M059J (cell line): ENCODE measurements around the gene PSMD3. TPM values are rescaled to one million over a fixed set of nuclear protein-coding genes. Genes with fewer than 3 reads are reported as not detected.
A peak's percentile ranks its signal among the peaks of the same experiment; 100 is the strongest.

ENCODE experiments used
- DNase-seq: peaks from one replicate; pipeline ENCODE4 v3.0.0-alpha.2; 2012; ENCODE audit warnings: low read depth
- total RNA-seq: library from RNA; depleted of rRNA; stranded (reverse); fragments of >200 nt; shearing (Covaris generic); gene quantifications from 2 replicates; pipeline ENCODE4 v1.2.3, GENCODE V29; 2014

PSMD3 gene
- total RNA-seq, 1 experiment from 2014 or later: 170 TPM

DNA sequence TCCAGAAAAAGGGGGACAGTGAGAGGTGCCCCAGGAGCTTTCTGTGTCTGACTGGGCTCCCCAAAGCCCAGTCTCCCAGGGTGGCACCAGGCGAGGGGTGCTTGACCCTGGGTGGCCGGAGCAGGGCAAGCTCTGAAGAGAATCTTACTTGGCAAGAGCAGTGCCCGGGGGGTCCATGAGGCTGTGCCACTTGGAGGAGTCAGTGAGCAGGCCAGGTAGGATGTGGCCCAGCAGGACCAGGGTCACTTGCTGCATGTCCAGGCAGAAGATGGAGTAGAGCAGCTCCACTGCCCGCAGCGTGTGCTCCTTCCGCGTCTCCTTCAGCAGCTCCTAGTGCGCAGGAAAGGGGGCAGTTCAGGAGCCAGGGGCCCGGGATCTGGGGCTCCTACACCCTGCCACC lies 41.9 kb downstream of the PSMD3 start:
- no peak for DNase-seq

DNA sequence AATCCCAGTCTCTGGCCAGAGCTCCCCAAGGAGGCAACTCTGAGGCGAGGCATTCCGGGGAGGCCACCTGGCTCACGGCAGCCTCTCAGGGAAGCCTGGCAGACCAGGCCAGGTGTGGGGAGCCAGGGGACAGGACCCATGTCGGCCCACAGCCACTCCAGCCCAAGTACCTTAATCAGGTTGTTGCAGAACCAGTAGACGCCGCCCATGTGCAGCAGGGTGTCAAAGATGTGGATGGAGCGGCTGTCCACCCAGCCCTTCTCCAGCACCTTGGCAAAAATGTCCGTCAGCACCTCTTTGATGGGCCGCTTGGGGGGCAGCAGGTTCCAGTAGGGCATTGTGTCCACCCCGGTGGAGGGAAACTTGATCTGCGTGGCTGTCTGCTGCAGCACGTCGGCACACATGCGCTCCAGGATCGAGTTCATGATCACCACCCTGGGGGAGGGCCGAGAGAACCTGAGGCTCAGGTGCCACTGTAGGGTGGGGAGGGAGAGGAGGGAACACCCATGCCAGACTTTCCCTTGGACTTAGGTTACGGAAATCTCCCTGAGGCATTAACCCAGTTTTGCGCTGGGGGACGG lies 42.4 kb downstream of the PSMD3 start:
- no peak for DNase-seq

DNA sequence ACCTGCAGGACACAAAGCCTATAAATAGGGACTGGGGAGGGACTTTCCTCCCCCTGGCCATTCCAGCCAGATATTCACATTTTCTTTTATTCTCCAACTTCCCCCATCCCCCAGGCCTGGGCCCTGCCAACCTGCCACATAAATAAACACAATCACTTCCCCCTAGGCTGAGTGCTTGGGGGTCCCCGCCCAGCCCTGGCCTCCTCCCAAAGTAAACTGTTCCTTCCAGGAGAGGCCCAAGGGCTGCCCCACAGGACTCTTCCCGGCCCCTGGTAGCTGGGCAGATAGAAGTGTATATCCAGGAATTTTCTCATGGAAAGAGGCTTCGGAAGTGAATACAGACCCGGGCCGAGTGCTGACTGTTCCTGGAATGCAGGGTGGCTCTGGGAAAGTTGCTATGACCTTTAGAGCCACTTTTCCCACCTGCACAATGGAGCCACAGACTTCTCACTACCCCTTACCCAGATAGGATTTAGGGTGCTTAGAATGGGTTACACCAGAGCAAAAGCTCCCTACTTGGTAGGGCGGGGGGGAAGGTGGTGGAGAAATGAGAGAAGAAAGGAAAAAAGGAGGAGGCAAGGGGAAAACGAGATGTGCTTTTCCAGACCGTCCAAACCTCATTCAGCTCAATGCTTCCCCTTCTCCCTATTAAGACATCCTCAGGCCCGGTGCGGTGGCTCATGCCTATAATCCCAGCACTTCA lies 43.1 kb downstream of the PSMD3 start:
- peak; percentile 56 for DNase-seq

DNA sequence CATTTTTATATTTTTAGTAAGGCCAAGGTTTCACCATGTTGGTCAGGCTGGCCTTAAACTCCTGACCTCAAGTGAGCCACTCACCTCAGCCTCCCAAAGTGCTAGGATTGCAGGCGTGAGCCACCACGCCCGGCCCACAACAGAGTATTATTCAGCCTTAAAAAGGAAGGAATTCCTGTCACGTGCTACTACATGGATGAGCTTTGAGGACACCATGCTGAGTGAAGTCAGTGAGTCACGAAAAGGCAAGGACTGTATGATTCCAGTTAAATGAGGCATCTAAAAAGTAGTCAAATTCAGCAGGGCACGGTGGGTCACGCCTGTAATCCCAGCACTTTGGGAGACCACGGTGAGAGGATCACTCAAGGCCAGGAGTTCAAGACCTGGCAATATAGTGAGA lies 44.3 kb downstream of the PSMD3 start:
- no peak for DNase-seq

DNA sequence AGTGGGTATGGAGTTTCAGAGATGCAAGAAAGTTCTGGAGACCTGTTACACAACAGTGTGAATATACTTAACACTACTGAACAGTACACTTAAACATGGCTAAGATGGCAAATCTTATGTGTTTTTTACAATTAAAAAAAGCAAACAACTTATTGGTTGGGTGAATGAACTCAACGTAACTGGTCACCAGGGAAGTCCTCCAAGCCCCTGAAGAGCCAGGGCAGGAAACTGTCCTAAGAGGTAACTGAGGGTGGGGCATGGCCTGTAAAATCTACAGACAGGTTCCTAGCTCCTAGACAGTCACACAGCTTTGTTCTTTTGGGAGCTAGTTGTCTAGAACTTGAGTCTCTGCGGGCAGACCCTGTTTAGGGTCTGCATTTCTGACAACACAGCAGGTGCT lies 45.0 kb downstream of the PSMD3 start:
- no peak for DNase-seq

DNA sequence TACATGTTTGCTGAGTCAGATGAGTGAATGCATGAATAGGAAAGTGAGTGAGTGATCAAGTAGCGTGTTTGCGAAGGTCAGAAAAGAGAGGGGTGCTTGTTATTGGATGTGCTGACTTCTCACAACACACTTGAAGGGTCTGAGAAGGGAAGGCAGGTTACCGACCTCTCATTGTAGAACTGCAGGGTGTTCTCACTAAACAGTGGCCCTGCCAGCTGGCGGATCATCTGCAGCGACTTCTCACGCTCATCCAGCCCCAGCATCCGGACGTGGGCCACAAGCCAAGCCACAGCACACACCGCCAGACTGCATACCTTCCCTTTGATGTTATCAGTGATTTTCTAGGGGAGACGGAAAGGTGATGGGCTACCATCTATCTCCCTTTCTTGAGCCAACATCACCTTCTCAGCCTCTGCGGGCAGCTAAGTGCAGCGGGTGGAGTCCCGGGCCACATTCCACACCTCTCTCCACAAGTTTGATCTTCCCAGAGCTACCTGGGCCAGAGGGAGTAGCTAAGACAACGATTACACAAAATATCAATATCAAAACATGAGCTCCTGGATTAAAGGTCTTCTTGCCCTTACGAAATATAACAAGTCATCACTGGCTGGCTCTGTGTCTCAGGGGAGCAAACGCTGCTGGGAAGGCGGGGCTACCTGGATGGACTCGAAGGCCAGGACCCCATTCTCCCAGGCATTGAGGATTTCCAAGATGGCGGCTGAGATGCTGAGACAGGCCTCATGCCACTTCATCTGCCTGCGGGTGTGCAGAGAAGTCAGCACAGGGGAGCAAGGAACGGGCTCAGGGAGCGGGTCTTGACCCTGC lies 45.6 kb downstream of the PSMD3 start:
- peak; percentile 75 for DNase-seq

DNA sequence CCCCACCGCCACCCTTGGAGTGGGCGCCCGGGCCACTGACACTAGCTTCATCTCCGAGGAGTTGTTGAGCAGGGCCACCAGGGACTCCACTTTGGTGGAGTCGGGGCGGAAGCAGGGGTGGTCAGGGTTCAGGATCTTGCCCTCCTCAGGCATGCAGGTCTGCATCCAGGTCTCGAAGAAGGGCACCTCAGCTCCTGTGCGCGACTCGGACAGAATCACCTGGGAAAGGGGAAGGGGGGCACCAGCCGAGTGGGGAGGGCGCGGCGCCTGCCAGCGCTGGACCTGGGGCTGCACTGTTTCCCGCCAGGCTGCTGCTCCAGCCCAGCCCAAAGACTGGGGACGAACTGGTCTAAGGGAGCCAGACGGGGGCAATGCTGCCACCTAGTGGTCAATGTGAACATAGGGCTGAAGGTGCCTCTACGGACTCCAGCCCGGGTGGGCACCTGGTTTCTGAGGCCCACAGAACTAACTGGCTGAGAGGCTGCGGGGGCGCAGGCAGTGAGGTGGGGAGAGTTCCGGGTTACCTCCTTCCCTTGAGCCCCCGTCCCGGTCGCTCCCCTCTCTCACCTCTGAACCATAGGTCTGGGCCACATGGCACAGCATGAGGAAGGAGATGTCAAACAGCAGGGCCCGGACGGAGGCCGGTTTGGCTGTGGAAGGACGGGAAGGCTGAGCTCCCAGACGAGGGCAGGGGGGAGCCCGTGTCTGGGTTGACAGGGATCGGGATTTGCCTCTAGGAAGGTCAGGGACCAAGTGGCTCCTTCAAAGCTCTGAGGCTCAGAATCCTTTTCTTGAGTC lies 46.4 kb downstream of the PSMD3 start:
- DNase-seq: peak; percentile 83

DNA sequence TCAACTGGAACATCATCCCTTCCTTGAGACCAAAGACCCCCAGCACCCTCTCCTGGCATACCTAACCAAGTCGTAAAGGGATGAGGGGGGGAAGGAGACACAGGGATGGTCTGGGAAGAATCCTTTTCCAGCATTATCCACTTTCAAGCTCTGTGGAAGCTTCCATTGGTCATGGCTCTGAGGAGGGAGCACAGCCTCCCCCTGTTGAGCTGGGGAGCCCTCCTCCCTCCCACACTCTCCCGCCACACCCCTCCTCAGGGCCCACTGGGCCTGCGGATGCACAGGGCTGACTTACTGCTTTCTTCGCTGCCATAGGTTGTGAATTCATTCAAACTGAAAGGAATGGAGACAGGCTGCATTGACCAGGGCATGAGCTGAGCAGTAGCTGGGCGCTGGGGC lies 47.0 kb downstream of the PSMD3 start:
- no peak for DNase-seq

DNA sequence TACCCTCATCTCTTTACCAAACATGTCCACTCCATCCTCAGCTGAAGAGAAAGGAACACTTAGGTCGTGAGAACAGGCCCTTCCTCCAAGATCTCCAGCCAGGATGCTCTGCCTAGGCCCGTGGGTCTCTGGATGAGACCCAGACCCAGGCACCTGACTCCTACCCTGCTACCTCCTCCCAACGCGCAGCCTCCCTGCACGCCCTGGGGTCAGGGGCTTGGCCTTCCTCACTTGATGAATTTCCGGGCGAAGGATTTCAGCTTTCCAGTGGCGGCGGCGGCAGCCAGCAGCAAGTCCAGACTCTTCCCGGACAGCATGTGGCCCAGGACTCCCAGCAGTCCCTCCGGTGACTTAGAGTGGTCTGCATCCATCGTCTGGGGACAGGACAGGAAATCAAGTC lies 48.0 kb downstream of the PSMD3 start:
- DNase-seq: no peak

DNA sequence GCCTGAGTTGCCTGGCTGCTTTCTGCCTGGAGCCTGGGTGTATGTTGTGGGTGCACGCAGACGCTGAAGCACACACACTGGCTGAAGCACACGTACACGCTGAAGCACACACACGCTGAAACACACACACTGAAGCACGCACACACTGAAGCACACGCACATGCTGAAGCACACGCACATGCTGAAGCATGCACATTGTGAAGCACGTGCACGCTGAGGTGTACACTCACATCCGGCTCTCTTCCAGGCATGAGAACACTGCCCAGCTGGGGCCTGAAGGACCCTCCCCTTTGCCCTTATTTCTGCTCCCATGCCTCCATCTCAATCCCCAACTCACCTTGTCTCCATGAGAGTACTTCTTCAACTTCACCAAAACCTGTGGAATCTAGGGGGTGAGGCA lies 51.1 kb downstream of the PSMD3 start:
- DNase-seq: no peak

DNA sequence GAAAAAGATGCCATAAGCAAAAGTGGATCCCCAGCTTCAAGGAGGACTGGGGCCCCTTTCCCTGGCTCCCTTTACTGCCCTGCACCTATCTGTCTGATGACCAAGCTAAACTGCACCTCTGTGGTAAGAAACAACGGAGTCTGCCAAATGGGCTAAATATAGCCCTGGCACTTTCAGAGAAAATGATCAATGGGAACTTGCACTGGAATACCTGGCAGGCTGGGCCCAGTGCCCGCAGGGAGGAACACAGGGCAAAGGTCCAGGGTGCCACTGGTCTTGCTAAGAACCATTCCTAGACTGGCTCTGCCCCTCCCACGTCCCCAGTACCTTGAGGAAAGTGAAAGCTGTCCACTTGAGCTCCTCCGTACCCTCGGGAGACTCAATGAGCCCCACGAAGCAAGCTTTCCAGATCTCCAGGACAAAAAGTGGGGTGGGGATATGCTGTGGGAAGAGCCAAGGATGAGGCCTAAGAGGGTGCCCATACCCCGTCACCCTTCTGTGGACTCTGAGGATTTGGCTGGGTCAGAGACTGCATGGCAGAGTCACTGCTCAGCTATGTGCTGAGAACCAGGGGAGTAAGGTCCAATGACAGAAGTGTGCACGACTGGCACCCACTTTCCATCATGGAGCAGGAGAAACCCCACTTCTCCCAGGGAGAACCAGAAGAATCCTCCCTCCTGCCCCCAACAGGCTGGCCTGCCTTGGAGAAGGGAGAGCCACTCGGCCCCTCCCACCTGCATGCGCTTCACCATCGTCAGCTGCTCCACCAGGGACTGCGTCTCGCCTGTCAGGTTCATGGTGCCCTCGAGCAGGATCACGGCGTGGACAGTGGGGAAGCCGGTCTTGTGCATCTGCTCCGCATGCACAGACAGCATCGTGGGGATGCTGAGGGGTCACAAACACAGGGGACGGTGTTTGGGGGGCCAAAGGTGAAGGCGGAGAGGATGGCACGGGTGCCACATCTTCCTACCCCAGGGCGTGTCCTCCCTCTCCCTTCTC lies 52.0 kb downstream of the PSMD3 start:
- no peak for DNase-seq

DNA sequence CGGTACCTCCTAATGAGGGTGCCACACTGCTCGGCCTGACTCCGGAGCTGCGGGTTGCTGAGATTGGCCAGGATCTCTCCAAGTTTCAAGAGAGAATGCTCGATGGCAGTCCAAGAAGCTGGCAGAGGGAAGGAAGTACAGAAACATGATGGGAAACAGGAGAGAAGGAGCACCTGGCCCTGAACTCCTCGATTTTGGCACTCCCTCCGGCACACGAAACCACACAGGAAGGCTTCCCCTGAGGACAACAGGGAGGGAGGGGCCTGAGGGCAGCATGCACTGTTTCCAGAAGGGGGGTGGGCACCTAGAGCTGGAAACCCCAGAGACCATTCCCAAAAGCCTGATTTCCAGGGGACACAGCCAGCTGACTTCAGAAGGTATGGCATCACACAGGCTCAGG lies 52.7 kb downstream of the PSMD3 start:
- no peak for DNase-seq

DNA sequence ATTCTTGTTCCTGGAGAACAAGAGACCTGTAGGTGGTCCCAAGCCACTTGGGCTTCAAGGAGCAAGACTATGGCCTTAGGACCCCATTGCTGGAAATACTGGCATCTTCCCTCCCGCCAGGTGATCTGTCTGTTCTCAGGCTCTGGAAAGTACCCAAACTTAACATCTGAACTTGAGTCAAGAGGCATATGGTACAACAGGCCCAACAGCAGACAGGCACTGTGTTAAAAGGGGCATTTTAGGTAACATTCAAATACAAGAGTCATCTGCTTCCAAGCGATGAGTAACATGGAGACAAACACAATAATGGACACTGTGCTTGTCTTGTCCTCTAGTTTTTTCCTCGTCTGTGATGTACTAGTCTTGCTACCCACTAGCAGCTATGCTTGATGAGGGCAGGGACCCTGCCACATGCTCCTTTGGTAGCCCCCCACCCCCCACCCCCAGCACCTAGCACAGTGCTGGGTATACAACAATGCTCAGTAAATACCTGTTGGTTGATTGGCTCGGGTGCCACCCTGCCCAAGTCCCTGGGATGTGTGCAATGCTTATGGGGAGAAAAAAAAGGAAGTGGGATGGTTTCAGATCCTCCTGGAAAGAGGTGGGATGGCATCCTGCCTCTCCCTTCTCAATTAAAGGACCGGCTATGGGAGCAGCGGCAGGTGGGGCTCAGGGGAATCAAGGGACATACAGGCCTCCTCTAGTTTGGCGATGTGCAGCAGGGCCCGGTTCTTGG lies 54.0 kb downstream of the PSMD3 start:
- DNase-seq: no peak

DNA sequence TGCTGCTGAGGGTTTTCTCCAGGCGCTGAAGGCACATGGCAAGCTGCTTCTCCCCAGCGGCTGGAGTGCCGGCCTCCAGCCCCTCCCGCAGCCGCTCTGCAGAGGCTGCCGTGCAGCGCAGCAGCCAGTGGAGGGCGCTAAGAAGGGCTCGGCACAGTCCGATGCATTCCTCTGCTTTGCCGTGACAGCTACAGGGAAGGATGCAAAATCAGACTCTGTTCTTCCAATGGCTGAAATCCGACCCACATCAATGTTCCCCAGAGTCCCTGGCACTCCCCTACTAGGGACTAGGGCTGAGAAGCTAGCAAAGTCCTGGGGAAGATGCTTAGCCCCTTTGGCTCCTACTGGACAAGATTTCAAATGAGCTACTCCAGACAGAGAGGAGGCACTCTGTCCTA lies 54.6 kb downstream of the PSMD3 start:
- no peak for DNase-seq

DNA sequence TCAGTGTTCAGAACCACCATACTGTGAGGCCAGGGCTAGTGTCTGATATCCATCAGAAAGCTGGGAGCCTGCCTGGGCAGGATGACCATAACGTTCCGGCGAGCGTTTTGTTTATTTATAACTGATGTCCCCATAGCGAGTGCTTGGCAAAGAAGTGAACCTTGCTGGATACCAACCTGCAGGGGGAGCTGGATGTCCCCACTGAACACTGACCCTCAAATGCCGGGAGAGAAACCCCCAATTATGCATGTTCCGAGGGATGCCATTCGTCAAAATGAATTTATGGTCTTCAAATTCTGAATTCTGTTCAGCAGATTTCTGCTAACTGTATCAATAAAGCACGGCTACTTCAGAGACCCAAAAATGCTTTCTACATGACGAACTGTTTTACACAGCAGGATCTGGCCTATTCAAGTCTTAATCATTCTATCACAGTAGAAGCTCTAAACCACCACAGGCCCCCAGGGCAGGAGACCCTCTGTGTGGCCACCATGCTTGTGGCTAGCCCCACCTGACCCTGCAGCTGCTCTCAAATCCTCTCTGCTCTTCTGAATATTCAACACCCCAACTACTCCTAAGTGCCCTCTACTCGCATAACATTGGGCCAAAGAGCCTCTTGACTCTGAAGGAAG lies 58.4 kb downstream of the PSMD3 start:
- peak; percentile 78 for DNase-seq

DNA sequence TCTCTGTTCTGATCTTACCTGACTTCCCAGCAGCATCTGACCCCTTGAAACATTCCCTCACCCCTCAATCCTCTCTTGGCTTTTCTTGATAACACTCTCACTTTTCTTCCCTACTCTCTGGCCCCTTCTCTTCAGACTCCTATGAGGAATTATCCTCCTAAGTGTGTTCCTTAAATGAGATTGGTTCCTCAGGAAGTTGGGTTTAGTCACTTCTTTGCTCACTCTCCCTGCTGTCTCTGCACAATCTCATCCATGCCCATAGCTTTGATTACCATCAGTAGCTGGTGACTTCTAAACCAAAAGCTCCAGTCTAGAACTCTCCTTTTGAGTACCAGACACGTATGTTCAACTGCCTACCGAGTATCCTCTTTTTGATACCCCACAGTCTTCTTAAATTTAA lies 60.6 kb downstream of the PSMD3 start:
- DNase-seq: no peak
